Sciatic nerve (tissue), 2 donors: Measurements from ENCODE around the gene PPP4R1. TPM values are rescaled to one million over a fixed set of nuclear protein-coding genes. Genes with fewer than 3 reads are reported as not detected.

Experiments used
- ATAC-seq: fragments of 200-7000 bp; cut with Tn5 transposase; one replicate; pipeline ENCODE4 v1.9.1; 2020; ENCODE audit warnings: mild to moderate bottlenecking, moderate library complexity
- DNase-seq: peaks from one replicate; pipeline ENCODE4 v3.0.0-alpha.2; 2020; ENCODE audit warnings: low spot score
- intact Hi-C: fragments of 100-400 bp; cut with DNase I; formaldehyde crosslinking; loops from one replicate; pipeline ENCODE4 v1.14.2; 2022
- total RNA-seq: library from RNA; stranded (reverse); fragmentation: NEBNext Ultra II Directional; extraction: Animal tissue kit (Norgen Biotek cat#: 25700); gene quantifications from one replicate; pipeline ENCODE4 v1.2.1, GENCODE V29; 2021
- donor health status: DM: no; HTN: no; CAD: no.
- donor health status: DM: no; HTN: no; CAD: no.

The PPP4R1 gene
- total RNA-seq, 1 donor from 2014 or later = 145 TPM

DNA sequence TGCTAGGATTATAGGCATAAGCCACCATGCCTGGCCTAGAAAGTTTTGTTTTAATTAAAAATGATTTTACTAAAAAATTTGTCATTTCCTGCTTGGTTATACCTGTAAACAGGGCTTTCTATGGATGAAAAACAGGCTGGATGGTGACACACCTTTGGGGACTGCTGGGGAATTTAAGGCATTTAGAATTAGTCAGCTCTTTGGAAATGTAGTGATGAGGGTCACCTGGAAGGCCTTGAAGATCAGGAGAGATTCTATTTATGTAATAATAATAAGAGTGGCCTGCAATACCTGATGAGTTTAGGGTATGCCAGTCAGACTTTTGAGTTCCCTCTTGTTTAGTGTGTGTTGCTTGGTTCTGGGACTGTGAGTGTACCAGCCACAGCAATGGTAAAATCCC is 87.9 kb downstream of the PPP4R1 start:
- DNase-seq (no peak), ATAC-seq (no peak)
- intact Hi-C loops = no loop called here

DNA sequence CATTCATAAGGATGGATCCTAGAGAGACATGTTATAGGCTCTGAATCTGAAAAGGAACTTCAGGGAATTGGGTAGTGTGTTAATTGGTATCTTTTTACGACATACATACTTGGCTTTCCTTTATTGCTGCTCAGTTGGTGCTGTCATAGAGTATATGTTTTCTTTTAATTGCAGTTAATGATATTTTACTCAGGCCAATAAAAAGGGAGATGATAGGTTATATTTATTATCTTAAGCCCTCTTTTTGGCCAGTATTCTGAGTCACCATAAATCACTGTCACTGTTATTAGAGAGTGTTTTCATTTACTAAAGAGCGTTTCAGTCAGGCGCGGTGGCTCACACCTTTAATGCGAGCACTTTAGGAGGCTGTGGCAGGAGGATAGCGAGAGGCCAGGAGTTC is 91.4 kb downstream of the PPP4R1 start:
- DNase-seq = no peak
- intact Hi-C loops = no loop called here
- ATAC-seq = no peak

DNA sequence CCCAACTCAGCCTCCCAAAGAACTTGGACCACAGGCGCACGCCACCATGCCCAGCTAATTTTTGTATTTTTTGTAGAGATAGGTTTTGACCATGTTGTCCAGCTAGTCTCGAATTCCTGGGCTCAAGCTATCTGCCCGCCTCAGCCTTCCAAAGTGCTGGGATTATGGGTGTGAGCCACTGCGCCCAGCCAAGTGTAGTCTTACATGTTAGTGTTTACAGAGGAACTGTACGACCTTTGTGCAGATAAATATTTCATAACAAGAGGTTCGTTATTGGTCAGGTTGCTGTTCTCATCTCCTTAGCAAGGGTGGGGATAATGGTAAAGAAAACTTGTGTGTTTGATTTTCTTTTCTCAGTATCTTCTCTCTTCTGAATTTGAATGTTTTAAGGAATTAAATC is 92.6 kb downstream of the PPP4R1 start:
- ATAC-seq = no peak
- DNase-seq = no peak
- intact Hi-C loops = no loop called here

DNA sequence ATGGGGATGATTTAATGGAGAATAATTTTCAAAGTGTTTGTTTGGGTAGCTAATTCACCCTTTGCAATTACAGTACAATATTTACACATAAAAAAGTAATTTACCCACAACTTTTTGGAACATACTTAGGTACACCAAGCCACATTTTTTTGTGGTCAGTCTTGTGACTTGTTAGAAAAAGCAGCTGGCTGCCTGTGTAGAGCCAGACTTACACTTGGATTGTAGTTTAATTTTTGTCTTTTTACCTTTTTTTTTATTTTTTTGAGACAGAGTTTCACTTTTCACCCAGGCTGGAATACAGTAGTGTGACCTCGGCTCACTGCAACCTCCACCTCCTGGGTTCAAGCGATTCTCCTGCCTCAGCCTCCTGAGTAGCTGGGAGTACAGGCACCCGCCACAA is 93.7 kb downstream of the PPP4R1 start:
- no peak for DNase-seq
- ATAC-seq = peak; percentile 70
- intact Hi-C loops = no loop called here

DNA sequence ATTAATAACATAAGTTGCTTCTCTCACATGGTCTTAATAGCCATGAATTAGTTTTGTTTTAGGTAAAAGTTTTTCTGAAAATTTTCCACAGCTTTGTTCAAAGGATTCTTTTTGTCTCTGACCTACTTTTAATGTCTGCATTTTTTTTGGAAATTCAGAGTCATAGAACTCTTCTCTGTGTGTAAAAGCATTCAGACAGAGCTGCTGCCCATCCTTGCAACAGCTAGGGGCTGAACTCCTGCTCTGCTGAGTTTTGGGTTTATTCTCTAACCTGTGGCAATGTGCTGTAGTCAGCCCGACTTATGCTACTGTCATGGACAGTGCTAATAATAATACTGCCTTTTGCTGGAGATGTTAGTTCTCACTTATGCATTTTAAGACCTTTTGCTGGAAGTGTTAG is 95.0 kb downstream of the PPP4R1 start:
- intact Hi-C loops = no loop called here
- ATAC-seq = peak; percentile 69
- DNase-seq = no peak

DNA sequence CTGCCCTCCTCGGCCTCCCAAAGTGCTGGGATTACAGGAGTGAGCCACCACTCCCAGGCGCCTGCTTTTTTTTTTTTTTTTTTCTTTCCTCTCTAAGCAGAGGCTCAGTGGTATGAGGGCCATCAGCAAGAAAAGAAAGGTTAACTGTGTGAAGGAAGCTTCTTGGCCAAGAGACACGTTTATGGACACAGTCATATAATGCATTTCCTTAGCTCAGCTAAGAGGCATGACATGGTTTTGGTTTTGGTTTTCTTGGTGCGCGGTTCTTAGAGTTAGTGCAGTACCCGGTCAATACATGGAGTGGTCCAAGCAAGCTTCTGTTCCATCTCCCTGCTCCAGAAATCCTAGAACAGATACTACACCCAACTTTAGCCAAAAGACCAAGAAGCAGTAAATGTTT is 96.5 kb downstream of the PPP4R1 start:
- intact Hi-C loops = no loop called here
- ATAC-seq (no peak), DNase-seq (no peak)

DNA sequence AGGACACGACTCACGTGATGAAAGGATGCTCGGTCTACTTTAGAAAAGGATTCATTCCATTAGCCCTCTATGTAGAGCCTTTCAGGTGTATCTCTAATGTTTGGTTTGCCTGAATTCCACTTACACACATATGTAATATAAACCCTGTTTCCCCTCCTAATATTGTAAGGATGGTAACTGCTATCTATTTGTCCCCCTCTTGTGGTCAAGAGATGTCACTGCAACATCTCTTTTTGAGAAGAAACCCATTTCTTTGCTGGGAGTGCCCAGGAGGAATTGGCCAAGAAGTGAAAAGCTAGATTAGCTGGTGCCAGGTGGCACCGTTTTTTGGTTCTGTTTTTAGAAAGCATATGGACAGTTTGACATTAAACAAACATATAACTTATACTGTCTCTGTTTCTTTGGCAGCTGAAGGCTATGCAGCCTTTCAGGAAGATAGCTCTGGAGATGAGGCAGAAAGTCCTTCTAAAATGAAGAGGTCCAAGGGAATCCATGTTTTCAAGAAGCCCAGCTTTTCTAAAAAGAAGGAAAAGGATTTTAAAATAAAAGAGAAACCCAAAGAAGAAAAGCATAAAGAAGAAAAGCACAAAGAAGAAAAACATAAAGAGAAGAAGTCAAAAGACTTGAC is 97.8 kb downstream of the PPP4R1 start:
- ATAC-seq (peak; percentile 42), DNase-seq (no peak)
- intact Hi-C loops = no loop called here

DNA sequence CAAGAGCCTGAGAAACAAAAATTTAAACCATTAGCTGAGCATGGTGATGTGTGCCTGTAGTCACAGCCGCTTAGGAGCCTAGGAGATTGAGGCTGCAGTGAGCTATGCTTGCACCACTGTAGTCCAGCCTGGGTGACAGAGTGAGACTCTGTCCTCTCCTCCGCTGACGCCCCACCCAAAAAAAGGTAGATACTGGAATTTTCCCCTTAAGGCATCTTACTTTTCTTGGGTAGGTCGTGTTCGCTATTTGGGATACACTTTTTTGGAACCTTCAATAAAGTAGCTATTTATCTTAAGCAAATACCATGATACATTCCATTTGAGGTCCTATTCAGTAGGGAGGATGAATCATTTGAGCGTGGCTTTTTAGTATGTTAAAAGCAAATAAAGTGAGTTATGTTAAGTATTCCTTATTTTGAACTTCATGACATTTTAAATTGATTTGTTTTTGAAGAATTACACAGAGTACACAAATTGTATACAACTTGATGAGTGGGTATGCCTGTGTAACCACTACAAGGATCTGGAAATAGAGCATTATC is 100.3 kb downstream of the PPP4R1 start:
- intact Hi-C loops = no loop called here
- ATAC-seq = no peak
- DNase-seq = no peak

DNA sequence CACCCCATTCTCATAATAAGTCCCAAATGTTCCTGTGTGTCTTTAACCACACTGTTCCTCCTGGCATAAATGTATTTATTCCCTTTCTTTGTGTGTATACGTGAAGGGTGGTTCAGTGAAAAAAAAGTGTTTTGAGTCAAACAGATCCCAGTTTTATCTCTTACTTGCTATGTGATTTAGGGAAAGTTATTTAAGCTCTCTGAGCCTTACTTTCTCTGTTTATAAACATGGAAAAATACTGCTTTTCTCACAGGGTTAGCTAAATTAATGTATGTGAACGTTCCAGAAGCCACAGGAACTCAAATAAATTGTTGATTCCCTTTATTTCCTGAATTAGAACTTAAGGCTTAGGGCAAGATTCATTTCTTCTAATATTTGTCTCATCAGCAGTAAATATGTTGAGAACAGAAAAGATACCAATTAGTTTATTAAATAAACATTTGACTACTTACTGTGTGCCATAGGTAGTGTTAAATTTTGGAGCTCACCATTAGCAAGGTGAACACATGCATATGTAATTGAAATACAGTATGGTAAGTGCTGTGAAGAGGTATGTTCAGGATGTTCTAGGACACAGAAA is 105.8 kb downstream of the PPP4R1 start:
- DNase-seq (no peak), ATAC-seq (no peak)
- intact Hi-C loops = no loop called here

DNA sequence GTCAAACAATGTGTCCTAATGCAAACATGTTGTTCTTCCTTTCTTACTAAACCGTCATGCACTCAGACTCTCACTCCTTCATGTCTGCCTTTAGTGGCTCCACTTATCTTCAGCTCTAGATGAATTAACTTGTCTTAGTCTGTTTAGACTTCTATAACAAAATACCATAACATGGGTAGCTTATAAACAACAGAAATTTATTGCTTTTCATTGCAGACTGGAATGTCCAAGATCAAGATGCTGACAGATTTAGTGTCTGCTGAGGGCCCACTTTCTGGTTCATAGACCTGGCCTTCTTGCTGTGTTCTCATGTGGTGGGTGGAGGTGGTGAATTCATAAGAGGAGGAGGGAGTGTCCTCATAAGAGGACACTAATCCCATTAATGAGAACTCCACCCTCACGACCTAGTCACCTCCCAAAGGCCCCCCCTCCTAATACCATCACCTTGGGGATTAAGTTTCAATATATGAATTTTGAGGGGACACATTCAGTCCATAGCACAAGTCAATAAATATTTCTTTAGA is 106.7 kb downstream of the PPP4R1 start:
- ATAC-seq = no peak
- intact Hi-C loops = no loop called here
- no peak for DNase-seq

DNA sequence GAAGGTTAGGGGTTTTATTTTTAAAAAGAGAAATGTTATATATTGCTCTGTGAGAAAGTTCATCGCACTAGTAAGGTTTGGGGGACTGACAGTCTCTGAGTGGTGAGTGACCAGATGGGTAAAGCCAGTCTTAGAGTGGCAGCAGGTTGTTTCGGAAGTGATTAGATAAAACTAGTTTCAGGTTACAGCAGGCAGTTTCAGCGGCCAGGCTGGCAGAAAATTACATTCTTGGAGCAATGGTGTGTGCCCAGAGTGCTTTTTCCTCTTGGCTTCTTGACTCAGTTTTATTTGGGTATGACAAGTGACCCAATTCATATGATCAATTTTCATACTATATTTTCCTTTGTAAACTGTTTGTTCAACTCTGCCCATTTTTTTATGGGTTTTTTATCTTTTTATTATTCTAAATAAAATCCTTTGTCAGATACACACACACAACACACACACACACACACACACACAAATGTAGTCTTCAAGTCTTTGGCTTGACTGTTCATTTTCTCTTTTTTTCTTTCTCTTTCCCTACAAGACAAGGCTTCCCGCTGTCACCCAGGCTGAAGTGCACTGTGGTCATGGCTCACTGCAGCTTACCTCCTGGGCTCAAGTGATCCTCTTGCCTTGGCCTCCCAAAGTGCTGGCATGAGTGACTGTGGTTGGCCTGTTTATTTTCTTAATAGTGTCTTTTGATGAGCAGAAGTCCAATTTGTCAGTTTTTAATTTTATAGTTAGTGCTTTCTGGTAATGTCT is 108.1 kb downstream of the PPP4R1 start:
- intact Hi-C loops = no loop called here
- ATAC-seq (no peak), DNase-seq (no peak)

Other genes with a start within 250 kb of the PPP4R1 start
- gene RALBP1, start 139.0 kb downstream of the PPP4R1 start, total RNA-seq = 74.2 TPM
- gene RAB31, start 93.7 kb upstream of the PPP4R1 start, total RNA-seq = 53.4 TPM